HCT116 (cell line): Measurements from ENCODE around the gene PLA2G15. TPM values are rescaled to one million over a fixed set of nuclear protein-coding genes. Genes with fewer than 3 reads are reported as not detected.

ENCODE experiments used
- ATAC-seq: fragments of 200-7000 bp; cut with Tn5 transposase; 2 replicates; pipeline ENCODE4 v1.9.1; 2020; ENCODE audit warnings: mild to moderate bottlenecking, moderate library complexity
- BruUV-seq: library from RNA; stranded (reverse); fragments of 400-500 nt; replicated peaks from 2 replicates; lab custom pipeline; 2021; lab: Mats Ljungman, UMichigan
- CTCF ChIA-PET: fragments of 300-600 bp; sonication (Branson Sonifier 250); formaldehyde crosslinking; loops from one replicate; lab custom pipeline; 2021; ENCODE audit warnings: antibody characterized with exemption; lab: Charles Lee
- POLR2A ChIA-PET: fragments of 300-600, 350-600 bp; sonication (Branson Sonifier 250); formaldehyde crosslinking; loops from one replicate; lab custom pipeline; 2021; ENCODE audit warnings: antibody characterized with exemption; lab: Charles Lee
- RAD21 ChIA-PET, 2 experiments: fragments of 300-600 bp; sonication (Branson Sonifier 250); formaldehyde crosslinking; loops; one replicate each; lab custom pipeline; 2023; ENCODE audit warnings: low total read pairs in 2 of 2; ENCODE audit not compliant: uncharacterized antibody in 2 of 2, unreplicated experiment in 2 of 2, low non-redundant PET in 1 of 2; lab: Charles Lee
- DNase-seq: peaks from one replicate; pipeline ENCODE4 v3.0.0-alpha.2; 2010; ENCODE audit warnings: low read depth, low spot score
- H2AFZ ChIP-seq: fragments of 200-600 bp; shearing (Covaris generic), sonication (generic); 2 replicates; pipeline ENCODE4 v1.6.1; 2017; ENCODE audit warnings: low read depth, mixed run types, mixed read lengths, antibody characterized with exemption, low read length; ENCODE audit not compliant: poor library complexity, severe bottlenecking
- H3K27ac ChIP-seq: 2 replicates; pipeline ENCODE4 v1.5.1; 2012; ENCODE audit warnings: low read depth, low read length
- H3K27me3 ChIP-seq: fragments of 200-600 bp; sonication (generic); 2 replicates; pipeline ENCODE4 v1.6.1; 2016; ENCODE audit warnings: mixed run types, low read length, mixed read lengths; ENCODE audit not compliant: insufficient read depth
- H3K36me3 ChIP-seq, 2 experiments: fragments of 200-500 bp in 1 of 2; fragments of 200-600 bp in 1 of 2; sonication (Bioruptor generic) in 1 of 2; sonication (generic) in 1 of 2; 2 replicates each; pipeline versions ENCODE4 v1.5.1 to v1.6.1; 2014 to 2016; ENCODE audit warnings: low read length in 2 of 2, inconsistent platforms in 1 of 2, mixed read lengths in 1 of 2, mixed run types in 1 of 2; ENCODE audit not compliant: insufficient read depth in 2 of 2, control insufficient read depth in 1 of 2
- H3K4me1 ChIP-seq, 2 experiments: fragments of 200-600 bp in 1 of 2; sonication (generic) in 1 of 2; 2 replicates each; pipeline versions ENCODE4 v1.5.1 to v1.6.1; 2012 to 2017; ENCODE audit warnings: low read length in 2 of 2, inconsistent platforms in 1 of 2, mild to moderate bottlenecking in 1 of 2, mixed read lengths in 1 of 2, mixed run types in 1 of 2, moderate library complexity in 1 of 2; ENCODE audit not compliant: insufficient read depth in 2 of 2, control insufficient read depth in 1 of 2
- H3K4me2 ChIP-seq: fragments of 200-600 bp; sonication (generic); 2 replicates; pipeline ENCODE4 v1.6.1; 2017; ENCODE audit warnings: mixed run types, low read length, mixed read lengths
- H3K4me3 ChIP-seq, 2 experiments: fragments of 200-600 bp in 1 of 2; sonication (generic) in 1 of 2; replicated peaks in 1 of 2; 2 replicates each; pipeline ENCODE4 v1.5.1; 2011 to 2016; ENCODE audit warnings: low read length in 2 of 2, control low read depth in 1 of 2, low read depth in 1 of 2, mild to moderate bottlenecking in 1 of 2, mixed read lengths in 1 of 2, mixed run types in 1 of 2
- H3K79me2 ChIP-seq: fragments of 200-600 bp; sonication (generic); 2 replicates; pipeline ENCODE4 v1.6.1; 2017; ENCODE audit warnings: mild to moderate bottlenecking, mixed run types, low read length, moderate library complexity, mixed read lengths; ENCODE audit not compliant: insufficient read depth
- H3K9ac ChIP-seq: fragments of 200-600 bp; sonication (generic); 2 replicates; pipeline ENCODE4 v1.6.1; 2016; ENCODE audit warnings: low read length, mixed read lengths
- H3K9me2 ChIP-seq: fragments of 200-600 bp; sonication (generic), shearing (Covaris generic); 2 replicates; pipeline ENCODE4 v1.6.1; 2017; ENCODE audit warnings: mixed run types, mild to moderate bottlenecking, moderate library complexity; ENCODE audit not compliant: insufficient read depth
- H3K9me3 ChIP-seq, 2 experiments: fragments of 200-500 bp in 1 of 2; fragments of 200-600 bp in 1 of 2; sonication (Bioruptor generic) in 1 of 2; sonication (generic) in 1 of 2; 2 replicates each; pipeline ENCODE4 v1.6.1; 2014 to 2017; ENCODE audit warnings: low read length in 2 of 2, mixed read lengths in 2 of 2, inconsistent platforms in 1 of 2, low read depth in 1 of 2, mild to moderate bottlenecking in 1 of 2, mixed run types in 1 of 2, moderate library complexity in 1 of 2; ENCODE audit not compliant: control insufficient read depth in 1 of 2, insufficient read depth in 1 of 2
- H4K20me1 ChIP-seq: fragments of 200-600 bp; sonication (generic), shearing (Covaris generic); 2 replicates; pipeline ENCODE4 v1.6.1; 2017; ENCODE audit warnings: mixed run types, mild to moderate bottlenecking, moderate library complexity; ENCODE audit not compliant: insufficient read depth
- CEBPB ChIP-seq: IDR thresholded peaks from 2 replicates; pipeline ENCODE4 v1.6.1; 2012; ENCODE audit warnings: low read depth
- EGR1 ChIP-seq: IDR thresholded peaks from 2 replicates; pipeline ENCODE4 v1.6.1; 2012; ENCODE audit warnings: low read depth
- FOSL1 ChIP-seq: IDR thresholded peaks from 2 replicates; pipeline ENCODE4 v1.6.1; 2012; ENCODE audit warnings: low read depth
- POLR2AphosphoS5 ChIP-seq: IDR thresholded peaks from 2 replicates; pipeline ENCODE4 v1.6.1; 2011; ENCODE audit warnings: mild to moderate bottlenecking, low read depth, low read length, moderate library complexity
- SIN3A ChIP-seq: IDR thresholded peaks from 2 replicates; pipeline ENCODE4 v1.6.1; 2012; ENCODE audit warnings: low read depth
- SP1 ChIP-seq: IDR thresholded peaks from 2 replicates; pipeline ENCODE4 v1.6.1; 2012; ENCODE audit warnings: low read depth
- TCF7L2 ChIP-seq: IDR thresholded peaks from 2 replicates; pipeline ENCODE4 v1.7.0; 2011; ENCODE audit warnings: borderline replicate concordance, inconsistent platforms; ENCODE audit not compliant: insufficient read depth, insufficient read length; ENCODE audit errors: extremely low read depth
- YY1 ChIP-seq: IDR thresholded peaks from 2 replicates; pipeline ENCODE4 v1.6.1; 2011; ENCODE audit warnings: low read length, low read depth, moderate library complexity, mild to moderate bottlenecking; ENCODE audit not compliant: insufficient replicate concordance; ENCODE audit errors: extremely low read depth
- intact Hi-C: fragments of 100-400 bp; cut with micrococcal nuclease; formaldehyde crosslinking; loops from 2 replicates; pipeline ENCODE4 v1.10.0; 2022
- total RNA-seq: library from RNA; stranded (reverse); gene quantifications from one replicate; pipeline ENCODE4 v1.2.1, GENCODE V29; 2021; ENCODE audit not compliant: unreplicated experiment
- TF ChIP-seq, protein P1 (sequence below), 3 experiments: fragments of 200-600 bp in 1 of 3; sonication (generic) in 1 of 3; IDR thresholded peaks in 2 of 3; conservative IDR thresholded peaks in 1 of 3; 2 replicates each; pipeline ENCODE4 v1.5.1; 2012 to 2017; ENCODE audit warnings: low read depth in 2 of 3, low read length in 2 of 3, antibody characterized with exemption in 1 of 3, borderline replicate concordance in 1 of 3, control low read depth in 1 of 3, mild to moderate bottlenecking in 1 of 3, mixed read lengths in 1 of 3, mixed run types in 1 of 3, moderate library complexity in 1 of 3; ENCODE audit not compliant: insufficient read depth in 1 of 3
- TF ChIP-seq, protein P2 (sequence below): IDR thresholded peaks from 2 replicates; pipeline ENCODE4 v1.6.1; 2011; ENCODE audit warnings: mild to moderate bottlenecking, low read length, moderate library complexity; ENCODE audit not compliant: insufficient replicate concordance; ENCODE audit errors: extremely low read depth

Gene PLA2G15
- total RNA-seq, 1 experiment from 2014 or later = 7.5 TPM

DNA sequence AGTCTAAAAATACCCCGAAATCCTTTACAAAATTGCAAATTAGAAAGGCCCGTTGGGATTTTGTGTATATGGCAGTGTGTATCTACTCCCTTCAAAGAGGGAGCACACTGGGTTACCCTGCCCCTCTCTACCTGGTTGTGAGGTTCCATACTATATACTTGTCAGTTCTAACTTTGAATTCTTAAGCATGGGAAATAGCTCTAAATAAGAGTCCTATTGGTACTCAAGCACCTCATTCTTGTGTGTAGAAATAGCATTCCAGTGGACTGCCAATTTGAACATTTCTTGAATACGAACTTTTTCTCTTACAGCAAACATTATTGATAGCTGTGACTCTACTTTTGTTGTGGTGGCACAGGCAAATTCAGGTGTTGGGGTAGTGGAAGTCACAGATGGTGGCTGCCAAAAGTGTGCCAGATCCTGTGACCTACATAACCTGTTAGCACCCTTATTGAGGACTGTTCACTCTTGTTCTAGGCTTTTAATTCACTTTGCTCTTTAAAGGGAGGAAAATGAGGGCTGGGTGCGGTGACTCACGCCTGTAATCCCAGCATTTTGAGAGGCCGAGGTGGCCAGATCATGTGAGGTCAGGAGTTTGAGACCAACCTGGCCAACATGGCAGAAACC lies 25.3 kb upstream of the PLA2G15 start:
- no peak overlapping the region for H3K4me3 ChIP-seq
- ChIA-PET CTCF (no interaction called here), RAD21 (no interaction called here), POLR2A (no interaction called here)
- ATAC-seq (no peak), DNase-seq (no peak)
- no peak overlapping the region for H2AFZ ChIP-seq
- H3K36me3 ChIP-seq = no peaks in the 10 kb centered on the region
- no peaks in the 10 kb centered on the region for H3K79me2 ChIP-seq
- H3K9me2 ChIP-seq = no peaks in the 10 kb centered on the region
- TF ChIP-seq EGR1 (no peak), TCF7L2 (no peak)
- TF ChIP-seq, protein P1, sequence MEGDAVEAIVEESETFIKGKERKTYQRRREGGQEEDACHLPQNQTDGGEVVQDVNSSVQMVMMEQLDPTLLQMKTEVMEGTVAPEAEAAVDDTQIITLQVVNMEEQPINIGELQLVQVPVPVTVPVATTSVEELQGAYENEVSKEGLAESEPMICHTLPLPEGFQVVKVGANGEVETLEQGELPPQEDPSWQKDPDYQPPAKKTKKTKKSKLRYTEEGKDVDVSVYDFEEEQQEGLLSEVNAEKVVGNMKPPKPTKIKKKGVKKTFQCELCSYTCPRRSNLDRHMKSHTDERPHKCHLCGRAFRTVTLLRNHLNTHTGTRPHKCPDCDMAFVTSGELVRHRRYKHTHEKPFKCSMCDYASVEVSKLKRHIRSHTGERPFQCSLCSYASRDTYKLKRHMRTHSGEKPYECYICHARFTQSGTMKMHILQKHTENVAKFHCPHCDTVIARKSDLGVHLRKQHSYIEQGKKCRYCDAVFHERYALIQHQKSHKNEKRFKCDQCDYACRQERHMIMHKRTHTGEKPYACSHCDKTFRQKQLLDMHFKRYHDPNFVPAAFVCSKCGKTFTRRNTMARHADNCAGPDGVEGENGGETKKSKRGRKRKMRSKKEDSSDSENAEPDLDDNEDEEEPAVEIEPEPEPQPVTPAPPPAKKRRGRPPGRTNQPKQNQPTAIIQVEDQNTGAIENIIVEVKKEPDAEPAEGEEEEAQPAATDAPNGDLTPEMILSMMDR (IDR thresholded peaks at IDR 0.05 in 2 of 3, conservative IDR thresholded peaks at IDR 0.05 in 1 of 3; ENCODE audit: borderline replicate concordance in 1 of 3, insufficient read depth in 1 of 3, low read depth in 2 of 3, low read length in 2 of 3) = no peak
- intact Hi-C loops = loop anchor here (10.0 kb wide), 1 partner anchor 335 kb away; the partner anchor contains the start of gene NRN1L
- no peaks in the 10 kb centered on the region for H3K9me3 ChIP-seq
- H3K27ac ChIP-seq = no peak overlapping the region
- H3K4me2 ChIP-seq = no peak overlapping the region
- no peaks in the 10 kb centered on the region for H3K27me3 ChIP-seq
- no peaks in the 10 kb centered on the region for H3K4me1 ChIP-seq
- BruUV-seq = no TSS peak
- H3K9ac ChIP-seq = no peak overlapping the region
- no peaks in the 10 kb centered on the region for H4K20me1 ChIP-seq

DNA sequence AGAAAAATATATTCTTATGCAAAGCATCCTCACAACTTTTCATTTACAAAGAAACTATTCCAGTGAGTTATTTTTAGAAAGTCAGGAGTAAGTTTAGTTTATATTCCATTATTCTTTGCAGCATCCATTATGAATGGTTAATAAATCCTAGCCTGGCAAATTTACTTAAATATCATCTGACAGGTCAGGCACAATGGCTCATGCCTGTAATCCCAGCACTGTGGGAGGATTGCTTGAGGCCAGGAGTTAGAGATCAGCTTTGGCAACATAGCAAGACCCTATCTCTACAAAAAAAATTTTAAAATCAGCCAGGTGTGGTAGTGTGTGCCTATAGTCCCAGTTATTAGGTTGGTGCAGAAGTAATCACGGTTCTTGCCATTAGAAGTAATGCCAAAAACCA lies 22.1 kb upstream of the PLA2G15 start:
- no peak overlapping the region for H3K4me3 ChIP-seq
- H3K4me2 ChIP-seq = no peak overlapping the region
- CTCF ChIA-PET = no interaction called here
- intact Hi-C loops = loop anchor here (10.0 kb wide), 1 partner anchor 338 kb away; the partner anchor contains the start of gene NRN1L
- no TSS peak for BruUV-seq
- POLR2A ChIA-PET = no interaction called here
- H4K20me1 ChIP-seq = no peaks in the 10 kb centered on the region
- RAD21 ChIA-PET = no interaction called here
- ATAC-seq = no peak
- no peaks in the 10 kb centered on the region for H3K79me2 ChIP-seq
- H3K9ac ChIP-seq = no peak overlapping the region
- H2AFZ ChIP-seq = no peak overlapping the region
- 0 out of 4 replicates have a peak, but pooled peaks cover 0 to 9% of the 10 kb centered on the region in 2 experiments for H3K36me3 ChIP-seq
- TF ChIP-seq SP1 (no peak), FOSL1 (no peak), CEBPB (no peak), YY1 (no peak), SIN3A (no peak), POLR2AphosphoS5 (no peak)
- TF ChIP-seq, protein P2, sequence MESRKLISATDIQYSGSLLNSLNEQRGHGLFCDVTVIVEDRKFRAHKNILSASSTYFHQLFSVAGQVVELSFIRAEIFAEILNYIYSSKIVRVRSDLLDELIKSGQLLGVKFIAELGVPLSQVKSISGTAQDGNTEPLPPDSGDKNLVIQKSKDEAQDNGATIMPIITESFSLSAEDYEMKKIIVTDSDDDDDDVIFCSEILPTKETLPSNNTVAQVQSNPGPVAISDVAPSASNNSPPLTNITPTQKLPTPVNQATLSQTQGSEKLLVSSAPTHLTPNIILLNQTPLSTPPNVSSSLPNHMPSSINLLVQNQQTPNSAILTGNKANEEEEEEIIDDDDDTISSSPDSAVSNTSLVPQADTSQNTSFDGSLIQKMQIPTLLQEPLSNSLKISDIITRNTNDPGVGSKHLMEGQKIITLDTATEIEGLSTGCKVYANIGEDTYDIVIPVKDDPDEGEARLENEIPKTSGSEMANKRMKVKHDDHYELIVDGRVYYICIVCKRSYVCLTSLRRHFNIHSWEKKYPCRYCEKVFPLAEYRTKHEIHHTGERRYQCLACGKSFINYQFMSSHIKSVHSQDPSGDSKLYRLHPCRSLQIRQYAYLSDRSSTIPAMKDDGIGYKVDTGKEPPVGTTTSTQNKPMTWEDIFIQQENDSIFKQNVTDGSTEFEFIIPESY = no peak
- H3K27me3 ChIP-seq = no peaks in the 10 kb centered on the region
- DNase-seq = no peak
- H3K9me3 ChIP-seq = no peaks in the 10 kb centered on the region
- no peaks in the 10 kb centered on the region for H3K9me2 ChIP-seq
- no peaks in the 10 kb centered on the region; a peak in 1 of 4 replicates for H3K4me1 ChIP-seq
- no peak overlapping the region for H3K27ac ChIP-seq
